GM18502 (cell line): ENCODE measurements around the gene CPA3.

Source experiments
- ATAC-seq: cut with Tn5 transposase; IDR thresholded peaks from one replicate; pipeline ENCODE4 v1.9.1; 2021; ENCODE audit warnings: mild to moderate bottlenecking; ENCODE audit not compliant: unreplicated experiment, poor library complexity

CPA3 gene, protein sequence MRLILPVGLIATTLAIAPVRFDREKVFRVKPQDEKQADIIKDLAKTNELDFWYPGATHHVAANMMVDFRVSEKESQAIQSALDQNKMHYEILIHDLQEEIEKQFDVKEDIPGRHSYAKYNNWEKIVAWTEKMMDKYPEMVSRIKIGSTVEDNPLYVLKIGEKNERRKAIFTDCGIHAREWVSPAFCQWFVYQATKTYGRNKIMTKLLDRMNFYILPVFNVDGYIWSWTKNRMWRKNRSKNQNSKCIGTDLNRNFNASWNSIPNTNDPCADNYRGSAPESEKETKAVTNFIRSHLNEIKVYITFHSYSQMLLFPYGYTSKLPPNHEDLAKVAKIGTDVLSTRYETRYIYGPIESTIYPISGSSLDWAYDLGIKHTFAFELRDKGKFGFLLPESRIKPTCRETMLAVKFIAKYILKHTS

GRCh38 chr3:148865049-148865448 is at the start of gene CPA3:
Gene CPA3 (plus strand): TSS chr3:148865296. CDS start chr3:148865308, 12 bp downstream.
- no peak for ATAC-seq

DNA sequence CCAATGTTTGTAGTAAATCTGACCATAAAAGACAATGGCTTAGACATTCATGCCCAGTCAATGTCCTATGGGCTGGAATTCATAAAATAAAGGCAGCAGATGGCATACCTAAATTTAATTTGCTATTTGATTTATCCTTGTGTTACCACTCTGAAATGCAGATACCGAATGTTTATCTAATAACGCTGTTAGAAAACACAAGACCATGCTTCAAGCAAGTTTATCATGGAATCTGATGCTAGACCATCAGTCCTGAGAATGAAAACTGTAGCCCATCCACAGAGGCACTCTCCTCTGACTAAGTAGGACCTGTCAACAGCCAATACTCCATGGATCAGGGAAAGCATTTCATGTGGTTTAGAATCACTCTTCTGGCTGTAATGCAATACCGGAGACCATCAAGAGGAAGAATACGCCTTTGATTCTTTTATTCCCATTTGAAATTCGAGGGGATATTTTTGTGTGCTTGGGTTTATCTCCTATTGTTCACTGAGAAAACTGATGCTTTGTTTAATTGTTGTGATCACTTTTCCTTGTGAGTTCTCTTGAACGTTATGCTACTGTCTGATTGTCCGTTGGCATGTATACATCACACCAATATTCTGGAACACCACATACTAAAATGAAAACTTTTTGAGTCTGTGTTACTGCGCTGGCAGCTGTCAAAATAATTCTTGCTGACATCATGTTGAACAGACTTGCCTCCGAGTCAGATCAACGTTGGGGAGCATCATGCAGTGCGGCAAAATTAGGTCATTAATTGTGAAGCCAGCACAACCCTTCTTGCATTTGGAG is 49.6 kb upstream of the CPA3 start:
- no peak for ATAC-seq

- ATAC-seq = no peak
Observed at GRCh38 chr3:148816427-148816826, 48.7 kb upstream of the CPA3 start.

GRCh38 chr3:148816981-148817525 is 48.0 kb upstream of the CPA3 start:
- no peak for ATAC-seq

DNA sequence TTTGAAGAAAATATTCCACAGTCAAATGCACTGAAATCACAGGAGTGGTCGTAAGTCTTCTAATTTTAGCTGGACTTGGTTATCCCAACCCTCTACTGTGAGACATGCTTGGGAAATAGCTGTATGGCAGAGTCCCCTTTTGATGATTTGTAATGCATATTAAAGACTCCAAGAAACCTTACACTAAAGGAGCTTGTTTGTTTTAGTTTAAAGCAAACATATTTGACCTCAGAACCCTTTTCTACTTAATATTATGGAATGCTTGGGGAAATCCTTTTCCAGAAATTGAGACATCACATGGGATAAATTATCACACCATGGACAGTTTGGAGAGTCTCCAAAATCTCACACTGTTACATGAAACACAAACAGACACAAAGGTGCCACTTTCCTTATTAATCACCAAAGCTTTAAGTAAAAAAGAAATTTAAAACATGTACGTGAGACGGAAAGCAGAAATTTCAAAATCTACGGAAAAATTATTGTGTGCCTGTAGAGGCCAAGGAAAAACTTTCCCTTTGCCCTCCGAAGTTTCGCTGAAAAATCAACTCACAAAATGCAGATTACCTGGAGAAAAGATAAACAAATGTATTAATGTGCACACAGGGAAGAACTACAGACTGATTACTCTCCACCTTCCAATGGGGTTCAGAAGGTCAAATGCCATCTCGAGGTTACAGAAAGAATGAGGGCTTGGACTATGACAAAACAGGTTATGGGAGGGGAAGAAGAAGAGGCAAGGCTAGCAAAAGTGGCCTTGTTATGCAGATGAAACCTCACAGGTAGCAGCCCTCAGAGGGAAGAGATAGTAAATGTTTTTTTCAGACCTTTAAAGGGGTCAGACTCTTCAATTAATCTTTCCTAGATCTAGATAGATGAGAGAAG is 44.5 kb upstream of the CPA3 start:
- ATAC-seq = no peak

DNA sequence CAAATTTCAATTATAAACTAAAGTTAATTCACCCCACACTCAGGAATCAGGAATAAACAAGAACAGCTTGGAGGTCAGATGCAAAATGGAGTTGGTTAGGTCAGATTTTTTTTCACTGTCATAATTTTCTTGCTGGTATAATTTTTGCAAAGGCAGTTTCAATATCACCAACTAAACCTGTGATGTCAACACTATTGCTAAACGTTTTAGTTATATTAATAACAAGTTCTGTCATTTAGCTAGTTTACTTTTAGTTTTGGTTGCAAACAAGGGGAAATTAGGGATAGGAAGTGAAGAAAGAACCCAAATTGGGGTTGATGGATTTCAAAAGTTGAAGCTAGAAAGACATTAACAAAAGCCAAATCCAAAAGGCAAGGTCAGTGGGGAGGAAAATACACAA is 42.1 kb upstream of the CPA3 start:
- ATAC-seq = no peak

DNA sequence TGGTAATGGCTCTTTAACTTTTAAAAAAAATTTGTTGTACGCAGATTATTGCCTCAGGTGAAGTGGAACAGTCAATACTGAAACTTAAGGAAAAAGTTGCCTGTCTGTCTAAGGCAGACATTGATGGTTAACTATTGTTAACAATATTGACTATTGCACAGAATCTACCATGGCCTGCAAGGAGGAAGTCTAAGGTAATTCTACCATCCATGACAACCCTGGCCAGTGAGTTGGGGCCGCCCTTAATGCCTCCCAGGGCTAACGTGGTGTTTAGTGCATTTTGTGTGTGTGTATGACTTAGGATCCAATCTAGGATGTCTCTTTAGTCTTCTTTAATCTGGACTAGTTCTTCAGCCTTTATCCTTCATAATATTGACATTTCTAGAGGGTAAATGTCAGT is 39.6 kb upstream of the CPA3 start:
- no peak for ATAC-seq

DNA sequence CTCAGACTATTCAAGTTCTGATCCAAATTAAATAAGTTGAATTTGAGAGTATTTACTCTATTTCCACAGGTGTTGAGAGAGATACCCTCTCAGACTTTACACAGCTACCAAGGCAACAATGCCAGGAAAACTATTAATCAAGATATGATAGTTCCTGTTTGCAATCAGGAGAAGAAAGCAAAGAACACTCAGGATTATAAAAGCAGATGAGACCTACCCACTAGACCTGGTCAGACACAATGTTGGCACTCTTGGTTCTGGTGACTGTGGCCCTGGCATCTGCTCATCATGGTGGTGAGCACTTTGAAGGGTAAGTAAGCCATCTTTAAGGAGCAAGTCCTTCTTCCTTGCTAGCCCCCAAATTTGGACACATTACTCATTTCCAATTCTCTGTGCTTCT is 37.5 kb upstream of the CPA3 start, which contains the start of gene CPB1:
Gene CPB1, plus strand, starts transcription at position 227 of the 400 bp plus-strand sequence. Its CDS starts 13 bp downstream, at position 240.
- no peak for ATAC-seq

- ATAC-seq = no peak
Observed at GRCh38 chr3:148828136-148828690, 36.9 kb upstream of the CPA3 start.

GRCh38 chr3:148829926-148830325 is 35.2 kb upstream of the CPA3 start:
- no peak for ATAC-seq

DNA sequence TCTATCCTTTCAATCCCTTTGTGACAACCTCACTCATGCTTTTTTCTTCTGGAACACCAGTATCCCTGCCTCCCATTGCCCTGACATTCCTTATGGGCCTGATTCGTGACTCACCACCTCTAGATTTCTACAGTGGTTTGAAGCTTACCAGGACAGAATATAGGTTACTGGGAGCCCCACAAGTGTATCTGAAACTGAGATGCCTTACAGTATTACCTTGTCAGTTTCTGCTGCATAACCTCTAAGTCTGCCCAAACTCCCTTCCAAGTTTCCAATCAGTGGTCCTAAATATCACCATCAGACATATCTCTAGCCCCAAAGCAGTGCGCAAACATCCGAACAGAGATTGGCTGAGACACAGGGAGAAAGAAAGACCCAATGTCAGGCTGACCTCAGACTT is 31.9 kb upstream of the CPA3 start:
- ATAC-seq = no peak

GRCh38 chr3:148839805-148840204 is 25.3 kb upstream of the CPA3 start:
- ATAC-seq = peak; percentile 73

DNA sequence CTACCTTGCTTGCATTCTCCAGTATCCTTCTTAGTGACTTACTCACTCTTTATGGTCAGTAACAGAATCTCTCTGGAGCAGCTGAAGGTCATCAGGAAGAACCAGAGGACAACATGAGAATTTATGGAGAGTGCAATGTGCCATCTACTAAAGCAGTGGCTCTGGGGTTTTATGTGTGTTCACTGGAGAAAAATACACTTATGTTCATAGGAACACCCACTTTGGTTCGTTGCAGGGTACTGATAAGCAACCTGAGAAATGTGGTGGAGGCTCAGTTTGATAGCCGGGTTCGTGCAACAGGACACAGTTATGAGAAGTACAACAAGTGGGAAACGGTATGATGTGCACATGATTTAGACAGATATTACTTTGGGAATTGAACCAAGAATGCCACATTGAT is 24.6 kb upstream of the CPA3 start:
- ATAC-seq = no peak

DNA sequence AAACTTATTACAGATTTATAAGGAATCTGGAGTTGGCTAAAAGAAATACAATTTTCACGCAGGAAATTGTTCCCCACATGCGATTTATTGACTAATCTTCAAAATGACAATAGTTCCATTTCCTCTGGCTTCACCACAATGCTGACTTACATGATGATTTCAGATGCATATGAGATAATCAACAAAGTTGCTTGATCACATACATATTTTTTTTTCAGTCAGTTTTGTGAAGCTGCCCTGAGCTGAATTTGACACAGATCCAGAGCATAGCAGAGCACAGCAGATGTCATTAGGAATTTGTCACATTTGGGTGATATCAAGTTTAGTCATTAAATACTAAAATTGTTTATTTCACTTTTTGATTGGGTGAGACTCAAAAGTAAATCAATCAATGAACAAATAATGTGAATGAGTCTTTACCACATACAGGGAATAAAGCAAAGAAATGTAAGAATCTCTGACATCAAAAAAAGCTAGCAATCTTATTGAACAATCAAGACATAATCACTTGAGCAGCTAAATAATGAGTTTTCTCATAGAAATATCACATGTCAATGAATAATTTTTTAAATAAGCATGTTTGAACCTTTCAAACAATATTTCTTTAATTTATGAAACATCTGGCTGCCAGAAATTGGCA is 19.2 kb upstream of the CPA3 start:
- no peak for ATAC-seq

DNA sequence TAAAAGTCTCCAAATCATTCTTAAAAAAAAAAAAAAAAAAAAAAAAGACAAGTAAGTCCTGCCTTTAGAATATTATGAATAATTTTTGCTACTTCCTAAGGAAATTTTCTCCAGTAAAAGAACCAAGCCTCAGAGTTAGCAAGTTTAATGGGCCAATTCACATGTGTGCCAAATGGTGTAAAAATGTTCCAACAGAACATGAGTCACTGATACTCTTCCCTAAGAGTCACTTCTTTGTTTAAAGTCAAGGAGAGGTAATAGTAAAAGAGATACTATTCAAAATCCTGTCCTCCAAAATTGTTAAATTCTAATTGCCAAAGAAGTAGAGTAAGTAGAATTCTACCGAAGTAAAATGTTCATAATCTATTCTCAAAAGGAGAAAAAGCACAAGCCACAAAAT is 17.7 kb upstream of the CPA3 start:
- ATAC-seq = no peak

DNA sequence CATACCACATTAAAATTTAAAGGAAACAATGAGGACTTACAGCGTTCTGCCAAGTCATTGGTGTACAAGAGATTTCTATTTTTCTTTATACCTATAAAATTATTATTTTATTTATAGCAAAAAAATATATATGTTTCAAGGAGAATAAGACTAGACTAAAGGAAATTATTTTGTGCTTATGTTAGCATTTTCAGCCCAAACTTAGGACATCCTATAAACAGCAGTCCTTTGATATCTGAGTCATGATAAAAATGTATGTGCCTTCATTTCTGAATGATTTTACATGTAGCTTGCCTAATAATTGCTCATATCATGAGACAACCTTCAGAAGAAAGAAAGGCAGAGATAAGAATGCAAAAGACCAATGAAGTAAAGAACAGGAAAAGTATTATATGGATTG is 16.7 kb upstream of the CPA3 start:
- ATAC-seq = no peak

GRCh38 chr3:148852271-148852992 is 12.7 kb upstream of the CPA3 start:
- no peak for ATAC-seq

DNA sequence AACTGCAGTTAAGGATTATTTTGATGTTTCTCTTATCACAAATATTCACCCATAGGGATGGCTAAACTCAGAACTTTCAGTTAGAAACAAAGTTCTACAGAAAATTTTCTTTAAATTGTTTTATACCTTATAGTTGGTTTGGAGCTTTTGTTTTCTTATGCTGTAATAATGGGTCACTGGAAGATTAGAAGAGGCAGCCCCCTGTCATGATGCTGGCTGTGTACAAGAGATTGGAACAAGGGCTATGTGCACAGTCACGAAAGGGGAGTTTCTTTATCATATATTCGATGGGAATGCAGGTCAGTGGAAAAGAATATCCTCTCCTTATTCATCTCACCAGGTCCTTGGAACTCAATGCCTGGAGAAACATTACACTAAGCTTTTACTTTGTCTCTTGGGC is 12.0 kb upstream of the CPA3 start:
- ATAC-seq = no peak

DNA sequence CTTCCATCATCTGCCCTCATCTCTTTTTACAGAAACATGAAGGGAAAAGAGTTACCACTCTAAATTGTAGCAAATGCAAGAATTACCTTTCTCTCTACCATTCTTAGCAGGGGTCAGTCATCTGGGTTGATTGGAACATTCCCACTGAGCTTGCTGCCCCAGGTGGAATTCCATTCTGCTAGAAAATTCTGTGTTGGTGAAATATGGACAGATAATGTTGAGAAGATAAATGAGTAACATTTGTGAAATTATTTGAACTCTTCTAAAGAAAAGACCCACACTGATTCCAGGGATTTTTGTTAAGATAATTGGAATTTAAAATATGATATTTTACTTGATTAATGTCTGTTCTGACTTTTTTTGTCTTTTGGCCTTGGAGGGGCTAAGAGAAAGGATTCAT is 11.0 kb upstream of the CPA3 start:
- ATAC-seq = no peak
